ENCODE results near the gene FAM20A.

DNA sequence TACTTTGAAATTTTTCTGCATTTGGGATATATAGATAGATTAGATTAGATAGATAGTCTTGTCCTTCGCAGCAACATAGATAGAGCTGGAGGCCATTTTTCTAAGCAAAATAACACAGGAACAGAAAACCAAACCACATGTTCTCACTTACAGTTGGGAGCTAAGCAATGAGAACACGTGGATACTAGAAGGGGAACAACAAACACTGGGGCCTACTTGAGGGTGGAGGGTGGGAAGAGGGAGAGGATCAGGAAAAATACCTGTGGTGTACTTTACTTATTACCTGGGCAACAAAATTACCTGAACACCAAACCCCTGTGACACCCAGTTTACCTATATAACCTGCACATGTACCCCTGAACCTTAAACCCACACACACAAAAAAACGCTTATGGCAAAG lies 74.6 kb downstream of the FAM20A start:
- TF ChIP-seq CTCF (conservative IDR thresholded peaks at IDR 0.05) (no peak), EZH2 (IDR thresholded peaks at IDR 0.05; ENCODE audit: low read depth) (no peak)

Measured in PC-9 (cell line).